ENCODE measurements around the gene TMTC1. TPM values are rescaled to one million over a fixed set of nuclear protein-coding genes. Genes with fewer than 3 reads are reported as not detected.

The TMTC1 gene
- total RNA-seq, 1 donor from 2014 or later = 24.8 TPM

DNA sequence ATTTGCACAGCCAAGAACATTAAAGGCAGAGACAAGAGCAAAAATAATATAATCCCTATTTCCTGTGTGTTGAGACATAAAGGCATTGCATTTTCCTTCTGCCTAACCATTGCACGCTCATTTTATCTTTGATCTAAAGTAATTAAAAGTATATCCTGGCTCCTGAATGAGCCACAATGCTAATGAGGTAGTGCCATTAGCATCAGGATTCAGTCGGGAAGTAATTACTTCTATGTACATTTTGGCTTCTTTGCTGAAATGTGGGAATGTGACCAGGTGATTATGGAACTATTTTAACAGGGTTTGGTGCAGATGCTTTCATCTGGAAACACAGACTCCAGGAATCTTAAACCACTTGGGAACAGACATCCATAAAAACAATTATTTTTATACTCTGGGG, 77.4 kb downstream of the TMTC1 start:
- DNase-seq (no peak), ATAC-seq (no peak)
- TF ChIP-seq CTCF (IDR thresholded peaks at IDR 0.05) = no peak
- intact Hi-C loops (cut with DNase I) = no loop called here
- H3K4me1 ChIP-seq = no peaks in the 10 kb centered on the region
- H3K27ac ChIP-seq = no peak overlapping the region
- no peaks in the 10 kb centered on the region for H3K9me3 ChIP-seq
- no peaks in the 10 kb centered on the region for H3K36me3 ChIP-seq
- H3K27me3 ChIP-seq (ENCODE audit: low read depth) = no peaks in the 10 kb centered on the region
- no peak overlapping the region for H3K4me3 ChIP-seq

- no peak overlapping the region for H3K4me3 ChIP-seq
- H3K27me3 ChIP-seq (ENCODE audit: low read depth) = no peaks in the 10 kb centered on the region
- DNase-seq (no peak), ATAC-seq (no peak)
- no peaks in the 10 kb centered on the region for H3K36me3 ChIP-seq
- no peak overlapping the region for H3K27ac ChIP-seq
- no peak for TF ChIP-seq CTCF (IDR thresholded peaks at IDR 0.05)
- no peaks in the 10 kb centered on the region for H3K9me3 ChIP-seq
- no peaks in the 10 kb centered on the region for H3K4me1 ChIP-seq
- intact Hi-C loops (cut with DNase I) = no loop called here
Observed at GRCh38 chr12:29703528-29703927, 80.2 kb downstream of the TMTC1 start.

GRCh38 chr12:29702972-29703371, 80.8 kb downstream of the TMTC1 start:
- no peak overlapping the region for H3K27ac ChIP-seq
- H3K36me3 ChIP-seq = no peaks in the 10 kb centered on the region
- H3K9me3 ChIP-seq = no peaks in the 10 kb centered on the region
- ATAC-seq (no peak), DNase-seq (no peak)
- no peaks in the 10 kb centered on the region for H3K4me1 ChIP-seq
- TF ChIP-seq CTCF (IDR thresholded peaks at IDR 0.05) = no peak
- intact Hi-C loops (cut with DNase I) = no loop called here
- H3K27me3 ChIP-seq (ENCODE audit: low read depth) = no peaks in the 10 kb centered on the region
- no peak overlapping the region for H3K4me3 ChIP-seq

DNA sequence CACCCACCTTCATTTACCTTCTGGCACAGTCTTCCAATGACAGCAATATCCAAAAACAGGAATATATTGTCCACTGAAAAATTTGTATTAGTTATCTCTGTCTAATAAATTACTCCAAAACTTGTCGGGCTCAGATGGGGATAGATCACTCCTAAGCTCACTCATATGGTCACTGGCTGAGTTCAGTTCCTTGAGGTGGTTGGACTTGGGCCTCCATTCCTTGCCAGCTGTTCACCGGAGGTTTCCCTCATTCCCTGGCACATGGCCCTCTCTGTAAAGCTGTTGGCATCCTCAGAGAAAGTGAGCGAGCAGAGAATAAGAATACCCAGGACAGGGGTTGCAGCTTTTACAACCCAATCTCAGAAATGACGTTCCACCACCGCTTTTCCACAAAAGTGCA, 81.5 kb downstream of the TMTC1 start:
- TF ChIP-seq CTCF (IDR thresholded peaks at IDR 0.05) = no peak
- Histone ChIP-seq H3K27me3 (ENCODE audit: low read depth) (no peaks in the 10 kb centered on the region), H3K4me3 (no peak overlapping the region), H3K4me1 (no peaks in the 10 kb centered on the region), H3K27ac (no peak overlapping the region), H3K9me3 (no peaks in the 10 kb centered on the region), H3K36me3 (no peaks in the 10 kb centered on the region)
- intact Hi-C loops (cut with DNase I) = no loop called here
- ATAC-seq (no peak), DNase-seq (no peak)

GRCh38 chr12:29700761-29701481, 82.8 kb downstream of the TMTC1 start:
- no peak for TF ChIP-seq CTCF (IDR thresholded peaks at IDR 0.05)
- no peak for ATAC-seq
- H3K36me3 ChIP-seq = no peaks in the 10 kb centered on the region

More at GRCh38 chr12:29700761-29701481, 82.8 kb downstream of the TMTC1 start:
- no peak overlapping the region for H3K27ac ChIP-seq
- H3K4me3 ChIP-seq = no peak overlapping the region
- no peaks in the 10 kb centered on the region for H3K4me1 ChIP-seq
- intact Hi-C loops (cut with DNase I) = no loop called here
- no peak for DNase-seq
- no peaks in the 10 kb centered on the region for H3K9me3 ChIP-seq
- H3K27me3 ChIP-seq (ENCODE audit: low read depth) = no peaks in the 10 kb centered on the region

Measured in lower lobe of right lung (tissue), 2 donors.